GM04503 (cell line): ENCODE measurements around the gene ALPK3.

Experiments used
- DNase-seq: peaks from one replicate; pipeline ENCODE4 v3.0.0-alpha.2; 2012; ENCODE audit warnings: low read depth

ALPK3 gene

GRCh38 chr15:84816694-84817465, at the start of gene ALPK3:
Gene ALPK3, plus strand, starts transcription at chr15:84817356. Its CDS starts 97 bp downstream, at chr15:84817453.
- no peak for DNase-seq

- DNase-seq: no peak
Measured at GRCh38 chr15:84772031-84772430, 45.1 kb upstream of the ALPK3 start.

GRCh38 chr15:84772467-84772866, 44.7 kb upstream of the ALPK3 start:
- no peak for DNase-seq

GRCh38 chr15:84773716-84774115, 43.4 kb upstream of the ALPK3 start:
- no peak for DNase-seq

- DNase-seq: no peak
Measured at GRCh38 chr15:84775867-84776449, 41.2 kb upstream of the ALPK3 start.

- no peak for DNase-seq
Measured at GRCh38 chr15:84778194-84778593, 39.0 kb upstream of the ALPK3 start.

- DNase-seq: no peak
Measured at GRCh38 chr15:84780492-84780891, 36.7 kb upstream of the ALPK3 start.

GRCh38 chr15:84781495-84781894, 35.7 kb upstream of the ALPK3 start:
- DNase-seq: no peak

- no peak for DNase-seq
Measured at GRCh38 chr15:84782346-84782745, 34.8 kb upstream of the ALPK3 start.

- no peak for DNase-seq
Measured at GRCh38 chr15:84783493-84784251, 33.5 kb upstream of the ALPK3 start.

- DNase-seq: no peak
Measured at GRCh38 chr15:84784262-84784661, 32.9 kb upstream of the ALPK3 start.

- no peak for DNase-seq
Measured at GRCh38 chr15:84785053-84785452, 32.1 kb upstream of the ALPK3 start.

- DNase-seq: no peak
Measured at GRCh38 chr15:84788500-84788899, 28.7 kb upstream of the ALPK3 start.

GRCh38 chr15:84789762-84790161, 27.4 kb upstream of the ALPK3 start:
- DNase-seq: no peak

GRCh38 chr15:84790676-84791075, 26.5 kb upstream of the ALPK3 start:
- DNase-seq: no peak

GRCh38 chr15:84791763-84792162, 25.4 kb upstream of the ALPK3 start:
- DNase-seq: no peak

GRCh38 chr15:84793431-84794161, 23.6 kb upstream of the ALPK3 start:
- no peak for DNase-seq

- DNase-seq: no peak
Measured at GRCh38 chr15:84794162-84794547, 23.0 kb upstream of the ALPK3 start.

GRCh38 chr15:84795186-84795585, 22.0 kb upstream of the ALPK3 start:
- DNase-seq: peak; percentile 33

- no peak for DNase-seq
Measured at GRCh38 chr15:84797212-84797611, 19.9 kb upstream of the ALPK3 start.

GRCh38 chr15:84797801-84798200, 19.4 kb upstream of the ALPK3 start:
- DNase-seq: no peak

GRCh38 chr15:84798436-84798946, 18.7 kb upstream of the ALPK3 start:
- no peak for DNase-seq
